ENCODE data around the gene POLE4.

- TF ChIP-seq CTCF (IDR thresholded peaks at IDR 0.05) (no peak), POLR2A (IDR thresholded peaks at IDR 0.05) (no peak)
These were observed 48.6 kb downstream of the POLE4 start for GRCh38 chr2:75007061-75007460.
